CD4-positive, alpha-beta T cell treated with Interleukin-21 for 1 hour (primary cell): Measurements from ENCODE around the gene TMEM237.

Experiments
- DNase-seq: peaks from one replicate; pipeline ENCODE4 v3.0.0-alpha.2; 2020

Gene TMEM237

GRCh38 chr2:201639205-201639604, 4.1 kb downstream of the TMEM237 start:
- DNase-seq: no peak

- DNase-seq: no peak
Measured at GRCh38 chr2:201638326-201638725, 5.0 kb downstream of the TMEM237 start.

DNA sequence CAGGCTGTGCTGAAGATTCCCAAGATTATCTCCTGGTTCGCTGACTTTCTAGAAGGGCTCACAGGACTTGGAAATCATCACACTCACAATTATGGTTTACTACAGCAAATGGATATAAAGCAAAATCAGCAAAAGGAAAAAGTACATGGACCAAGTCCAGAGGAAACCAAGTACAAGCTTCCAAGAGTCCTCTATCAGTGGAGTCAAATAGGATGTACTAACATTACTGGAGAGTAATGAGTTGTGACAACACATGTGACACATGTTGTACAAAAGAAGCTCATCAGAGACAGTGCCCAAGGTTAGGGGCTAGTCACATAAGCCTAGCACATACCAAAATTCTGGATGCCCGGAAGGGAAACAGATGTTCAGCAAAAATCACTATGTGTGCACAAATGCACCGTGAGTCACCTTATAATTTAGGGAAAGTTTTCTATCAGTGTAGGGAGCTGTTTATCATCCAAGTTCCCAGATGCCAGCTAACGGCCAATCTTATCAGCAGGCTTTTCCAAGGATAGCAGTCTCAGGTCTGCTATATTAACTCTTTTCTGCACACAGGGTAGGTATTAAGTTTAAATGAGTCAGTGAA, 9.5 kb downstream of the TMEM237 start:
- DNase-seq: no peak

DNA sequence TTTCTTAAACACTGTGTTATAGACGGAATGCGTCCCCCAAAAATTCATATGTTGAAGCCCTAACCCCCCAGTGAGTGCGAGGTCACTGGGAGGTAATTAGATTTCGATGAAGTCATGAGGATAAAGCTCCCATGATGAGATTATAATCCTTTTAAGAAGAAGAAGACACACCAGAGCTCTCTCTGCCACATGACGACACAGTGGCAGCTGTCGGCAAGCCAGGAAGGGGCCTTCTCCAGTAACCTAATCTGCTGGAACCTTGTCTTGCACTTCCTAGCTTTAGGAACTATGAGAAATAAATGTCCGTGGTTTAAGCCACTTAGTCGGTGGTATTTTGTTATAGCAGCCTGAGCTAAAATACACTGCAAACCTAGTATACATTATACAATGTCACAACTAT, 12.3 kb downstream of the TMEM237 start:
- DNase-seq: no peak

DNA sequence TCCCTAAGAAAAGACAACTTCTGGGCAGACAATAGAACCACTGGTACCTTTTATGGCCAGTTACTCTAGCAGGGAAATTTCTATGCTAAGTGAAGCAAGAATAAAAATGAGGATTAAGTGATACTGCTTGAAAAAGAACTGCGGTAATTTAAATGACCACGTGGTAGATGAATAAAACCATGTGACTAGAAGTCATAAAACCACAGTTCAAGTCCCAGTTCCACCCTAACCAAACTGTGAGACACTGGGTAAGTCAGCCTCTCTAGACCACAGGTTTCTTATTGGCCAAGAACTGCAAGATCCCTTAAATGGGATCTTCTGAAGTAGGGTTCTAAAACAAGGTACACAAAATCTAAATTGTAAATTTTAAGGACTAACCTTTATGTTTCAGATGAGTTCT, 12.7 kb downstream of the TMEM237 start:
- DNase-seq: no peak

DNA sequence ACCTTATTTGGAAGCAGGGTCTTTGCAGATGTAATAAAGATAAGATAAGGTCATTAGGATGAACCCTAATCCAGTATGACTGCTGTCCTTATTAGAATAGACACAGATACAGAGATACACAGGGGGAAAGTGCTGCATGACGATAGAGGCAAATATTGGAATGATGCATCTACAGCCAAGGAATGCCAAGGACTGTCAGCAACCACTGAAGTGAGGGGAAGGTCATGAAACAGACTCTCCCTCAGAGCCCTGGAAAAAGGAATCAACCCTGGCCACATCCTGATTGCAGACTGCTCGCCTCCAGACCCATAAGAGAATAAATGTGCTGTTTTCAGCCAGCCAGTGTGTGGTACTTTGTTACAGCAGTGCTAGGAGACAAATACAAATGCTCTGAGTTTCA, 14.8 kb downstream of the TMEM237 start:
- DNase-seq: no peak

- DNase-seq: no peak
Measured at GRCh38 chr2:201622306-201622970, 20.9 kb downstream of the TMEM237 start.

- no peak for DNase-seq
Measured at GRCh38 chr2:201621293-201621999, 21.9 kb downstream of the TMEM237 start.

DNA sequence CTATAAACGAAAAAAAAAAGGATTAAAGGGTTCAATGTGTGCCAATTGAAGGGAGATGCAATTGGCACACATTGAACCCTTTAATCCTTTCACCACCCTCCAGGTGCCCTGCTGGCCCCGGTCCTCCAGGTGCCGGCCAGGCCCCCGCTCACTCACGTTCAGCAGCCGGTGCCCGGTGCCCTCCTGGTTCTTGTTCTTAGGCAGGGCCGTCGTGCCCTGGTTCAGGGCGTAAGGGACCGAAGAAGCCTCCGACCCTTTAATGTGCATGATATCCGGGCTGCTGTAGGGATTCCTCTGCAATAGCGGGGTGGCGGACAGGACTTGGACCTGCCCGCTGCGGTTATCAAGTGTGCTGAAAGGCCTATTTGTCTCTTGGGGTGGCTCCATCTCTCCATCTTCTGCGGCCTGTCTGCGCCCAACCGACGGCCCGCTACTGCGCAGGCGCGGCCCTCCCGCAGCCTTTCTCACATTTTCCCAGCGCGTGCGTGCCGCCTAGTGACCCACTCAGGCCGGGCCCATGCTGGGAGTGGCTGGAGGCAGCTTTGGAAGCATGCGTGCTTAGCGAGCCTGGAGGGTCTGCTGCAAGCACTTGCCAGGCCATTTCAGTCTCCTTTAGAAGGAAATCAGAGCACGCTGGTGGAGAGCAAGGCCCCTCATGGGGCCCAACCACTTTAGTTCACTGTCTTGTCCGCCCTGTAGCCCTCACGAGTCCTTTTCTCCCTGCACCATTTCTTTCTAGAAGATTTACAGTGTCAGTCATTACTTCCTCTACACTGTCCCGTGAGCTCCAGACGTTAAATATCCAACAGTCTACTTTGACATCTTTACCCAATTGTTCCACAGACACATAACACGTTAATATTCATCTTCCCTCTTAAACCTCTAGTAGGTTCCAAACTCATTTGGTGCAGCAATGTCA, 24.3 kb downstream of the TMEM237 start:
- no peak for DNase-seq

DNA sequence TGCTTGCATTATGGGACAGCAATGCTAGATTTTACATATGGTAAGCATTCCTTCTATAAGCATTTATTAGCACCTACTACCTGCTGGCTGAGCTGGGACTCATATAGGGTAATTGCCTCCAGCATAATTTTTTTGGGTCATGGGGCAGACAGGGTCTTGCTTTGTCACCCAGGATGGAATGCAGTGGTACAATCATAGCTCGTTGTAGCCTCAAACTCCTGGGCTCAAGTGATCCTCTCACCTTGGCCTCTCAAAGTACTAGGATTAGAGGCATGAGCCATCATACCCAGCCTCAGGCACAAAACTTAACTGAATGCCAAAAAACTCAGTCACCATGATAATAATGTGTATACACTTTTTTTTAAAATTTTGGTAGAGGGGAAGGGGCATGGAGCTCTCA, 35.3 kb downstream of the TMEM237 start:
- DNase-seq: no peak

- DNase-seq: no peak
Measured at GRCh38 chr2:201607568-201607967, 35.7 kb downstream of the TMEM237 start.

GRCh38 chr2:201600906-201601305, 42.4 kb downstream of the TMEM237 start:
- no peak for DNase-seq

DNA sequence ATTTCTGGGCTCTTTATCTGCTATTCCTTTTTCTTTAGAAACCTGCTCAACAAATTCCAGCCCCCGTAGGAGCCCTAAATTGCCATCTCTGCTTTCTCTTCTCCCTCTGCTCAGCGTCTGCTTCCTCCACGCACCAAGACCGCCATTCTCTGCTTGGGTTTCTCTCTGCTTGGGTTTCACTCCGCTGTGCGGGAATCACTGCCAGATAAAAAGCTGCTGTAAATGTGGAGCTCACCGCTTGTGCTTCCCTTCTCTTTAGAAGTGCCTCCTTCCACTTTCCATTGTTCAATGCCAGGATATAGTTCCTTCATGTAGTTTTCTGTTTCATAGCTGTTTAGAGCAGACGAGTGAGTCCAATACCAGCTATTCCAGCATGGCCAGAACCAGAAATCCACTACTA, 45.9 kb downstream of the TMEM237 start:
- no peak for DNase-seq

- DNase-seq: no peak
Measured at GRCh38 chr2:201580486-201580885, 62.8 kb downstream of the TMEM237 start.

- DNase-seq: no peak
Measured at GRCh38 chr2:201579536-201579935, 63.8 kb downstream of the TMEM237 start.

GRCh38 chr2:201575971-201576370, 67.3 kb downstream of the TMEM237 start:
- no peak for DNase-seq

- no peak for DNase-seq
Measured at GRCh38 chr2:201574766-201575165, 68.5 kb downstream of the TMEM237 start.

- DNase-seq: no peak
Measured at GRCh38 chr2:201572846-201573508, 70.3 kb downstream of the TMEM237 start.
